Subcutaneous adipose tissue (tissue), 4 donors: ENCODE data around the gene DBN1. TPM values are rescaled to one million over a fixed set of nuclear protein-coding genes. Genes with fewer than 3 reads are reported as not detected.

Source experiments
- total RNA-seq, 4 donors: library from RNA; depleted of rRNA; stranded (reverse); fragments of >200 nt; gene quantifications; one replicate each; pipeline ENCODE4 v1.1.0, GENCODE V29; 2016
- TF ChIP-seq, protein P1 (sequence below): fragments of 450-650 bp; IDR thresholded peaks from one replicate; pipeline ENCODE4 v1.5.1; 2016; ENCODE audit warnings: low read depth, mild to moderate bottlenecking, control low read depth, antibody characterized with exemption, moderate library complexity

DBN1 gene
- total RNA-seq, 4 donors from 2014 or later: 25.2 to 50.9 (median 37.6) TPM

DNA sequence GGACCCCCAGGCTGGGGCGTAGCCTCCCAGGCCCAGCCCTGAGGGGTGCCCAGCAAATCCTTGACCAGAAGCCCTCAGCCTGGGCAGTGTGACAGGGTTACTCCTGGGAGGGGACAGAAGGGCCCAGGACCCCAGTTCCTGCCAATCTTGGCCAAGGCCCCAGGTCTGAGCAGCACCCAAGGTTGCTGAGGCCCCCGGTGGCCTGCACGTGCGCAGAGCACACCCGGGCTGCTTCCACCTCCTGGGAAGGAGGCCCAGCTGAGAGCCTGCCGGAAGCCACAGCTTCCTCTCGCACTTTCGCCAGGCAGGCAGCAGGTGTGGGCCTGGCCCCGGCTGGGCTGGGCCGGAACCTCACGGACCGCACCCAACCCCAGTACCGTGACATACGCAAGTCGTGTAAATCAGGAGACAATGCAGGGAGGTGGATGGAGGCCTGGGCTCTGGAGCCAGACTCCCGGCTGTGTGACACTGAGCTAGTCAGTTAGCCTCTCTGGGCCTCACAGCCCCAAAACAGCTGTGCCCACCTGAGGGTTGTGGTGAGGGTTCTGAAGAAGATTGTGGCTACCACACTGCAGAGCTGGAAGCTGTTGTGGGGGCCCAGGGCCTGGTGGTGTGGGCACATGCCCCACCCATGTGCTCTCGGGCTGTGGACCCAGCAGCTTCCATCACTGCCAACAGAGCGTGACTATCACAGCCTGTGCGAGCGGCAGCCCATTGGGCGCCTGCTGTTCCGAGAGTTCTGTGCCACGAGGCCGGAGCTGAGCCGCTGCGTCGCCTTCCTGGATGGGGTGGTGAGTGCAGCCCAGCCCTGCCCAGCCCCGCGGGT lies 41.9 kb downstream of the DBN1 start:
- TF ChIP-seq, protein P1, sequence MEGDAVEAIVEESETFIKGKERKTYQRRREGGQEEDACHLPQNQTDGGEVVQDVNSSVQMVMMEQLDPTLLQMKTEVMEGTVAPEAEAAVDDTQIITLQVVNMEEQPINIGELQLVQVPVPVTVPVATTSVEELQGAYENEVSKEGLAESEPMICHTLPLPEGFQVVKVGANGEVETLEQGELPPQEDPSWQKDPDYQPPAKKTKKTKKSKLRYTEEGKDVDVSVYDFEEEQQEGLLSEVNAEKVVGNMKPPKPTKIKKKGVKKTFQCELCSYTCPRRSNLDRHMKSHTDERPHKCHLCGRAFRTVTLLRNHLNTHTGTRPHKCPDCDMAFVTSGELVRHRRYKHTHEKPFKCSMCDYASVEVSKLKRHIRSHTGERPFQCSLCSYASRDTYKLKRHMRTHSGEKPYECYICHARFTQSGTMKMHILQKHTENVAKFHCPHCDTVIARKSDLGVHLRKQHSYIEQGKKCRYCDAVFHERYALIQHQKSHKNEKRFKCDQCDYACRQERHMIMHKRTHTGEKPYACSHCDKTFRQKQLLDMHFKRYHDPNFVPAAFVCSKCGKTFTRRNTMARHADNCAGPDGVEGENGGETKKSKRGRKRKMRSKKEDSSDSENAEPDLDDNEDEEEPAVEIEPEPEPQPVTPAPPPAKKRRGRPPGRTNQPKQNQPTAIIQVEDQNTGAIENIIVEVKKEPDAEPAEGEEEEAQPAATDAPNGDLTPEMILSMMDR: no peak

DNA sequence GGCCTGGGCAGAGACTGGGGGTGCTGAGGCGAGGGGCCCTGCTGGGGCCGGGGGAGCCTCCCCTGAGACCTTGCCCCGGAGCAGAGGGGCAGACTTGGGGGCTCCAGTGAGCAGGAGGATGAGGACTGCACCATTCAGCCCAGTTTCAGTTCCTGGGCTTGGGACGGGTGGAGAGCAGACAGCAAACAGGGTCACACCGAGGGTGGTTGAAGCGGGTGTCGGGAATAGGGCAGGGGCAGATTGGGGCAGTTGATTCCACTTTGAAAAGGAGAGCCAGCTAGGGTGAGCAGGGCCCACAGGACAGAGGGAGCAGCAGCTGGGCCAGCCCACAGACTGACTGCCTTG lies 42.5 kb downstream of the DBN1 start:
- TF ChIP-seq, protein P1: no peak

DNA sequence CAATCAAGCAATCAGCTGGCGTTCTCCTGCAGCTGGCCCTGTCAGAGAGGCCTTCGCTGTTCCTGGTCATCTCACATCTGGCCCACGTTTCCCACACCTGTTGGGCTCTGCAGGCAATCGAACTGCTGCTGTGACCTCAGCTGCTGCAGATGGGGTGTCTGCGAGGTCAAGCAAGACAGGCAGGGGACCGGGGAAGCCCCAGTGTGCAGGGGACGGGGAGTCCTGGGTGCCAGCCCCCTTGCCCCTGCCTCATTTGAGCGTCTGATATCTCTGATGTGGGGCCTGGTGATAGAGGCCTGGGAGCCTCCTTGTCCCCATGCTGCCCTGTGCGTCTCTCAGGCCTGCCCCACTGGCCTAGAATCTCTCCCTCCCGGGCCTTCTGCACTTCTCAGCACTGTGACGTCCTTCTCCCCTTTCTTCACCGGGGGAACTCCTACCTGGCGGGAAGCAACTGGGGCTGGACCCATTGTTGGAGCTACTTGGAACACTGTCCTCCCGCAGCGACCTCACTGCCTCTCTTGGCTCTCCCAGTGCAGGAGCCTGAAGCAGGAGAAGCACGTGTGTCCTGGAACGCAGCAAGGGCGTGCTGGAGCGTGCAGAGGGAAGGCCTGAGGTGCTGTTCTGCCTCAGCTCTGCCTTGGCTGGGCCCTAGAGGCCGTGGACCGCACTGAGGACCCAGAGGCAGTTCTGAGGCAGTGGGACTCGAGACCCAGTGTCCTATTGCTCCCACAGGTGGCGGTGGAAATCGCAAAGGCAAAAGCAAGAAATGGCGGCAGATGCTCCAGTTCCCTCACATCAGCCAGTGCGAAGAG lies 43.1 kb downstream of the DBN1 start:
- TF ChIP-seq, protein P1: no peak

DNA sequence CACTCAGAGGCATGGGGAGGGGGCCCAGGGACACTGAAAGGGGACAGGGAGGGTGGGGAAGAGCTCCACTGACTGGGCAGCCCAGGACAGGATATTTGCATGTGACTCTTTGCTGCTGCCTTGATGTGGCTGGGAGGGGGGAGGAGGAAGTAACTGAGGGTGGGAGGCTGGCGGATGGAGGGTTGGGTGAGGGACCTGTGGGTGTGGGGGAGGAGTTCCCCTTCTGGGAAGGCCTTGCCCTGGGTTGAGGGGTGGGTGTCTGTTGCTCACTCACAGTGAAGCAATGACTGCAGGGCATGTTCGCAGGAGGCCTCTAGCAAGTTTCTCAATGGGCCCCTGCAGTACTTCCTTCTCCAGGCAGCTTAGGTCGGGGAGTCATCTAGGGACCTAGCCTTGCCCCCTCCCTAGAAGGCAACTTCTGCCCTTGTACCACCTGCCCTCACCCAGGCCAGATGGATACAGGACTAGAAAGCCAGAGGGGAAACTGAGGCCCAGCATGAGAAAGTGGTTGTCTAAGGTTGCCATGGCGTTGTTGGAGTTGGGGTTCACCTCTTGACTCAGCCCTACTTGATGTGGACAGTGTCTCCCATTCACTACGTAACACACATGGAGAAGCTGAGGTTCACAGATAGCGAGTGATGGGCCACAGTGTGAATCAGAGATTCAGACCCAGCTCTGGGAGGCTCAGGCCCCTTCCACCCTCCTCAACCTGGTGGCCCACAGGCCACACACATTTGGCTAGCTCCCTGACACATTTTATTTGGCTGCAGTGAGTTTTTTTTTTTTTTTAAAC lies 44.0 kb downstream of the DBN1 start:
- TF ChIP-seq, protein P1: no peak

DNA sequence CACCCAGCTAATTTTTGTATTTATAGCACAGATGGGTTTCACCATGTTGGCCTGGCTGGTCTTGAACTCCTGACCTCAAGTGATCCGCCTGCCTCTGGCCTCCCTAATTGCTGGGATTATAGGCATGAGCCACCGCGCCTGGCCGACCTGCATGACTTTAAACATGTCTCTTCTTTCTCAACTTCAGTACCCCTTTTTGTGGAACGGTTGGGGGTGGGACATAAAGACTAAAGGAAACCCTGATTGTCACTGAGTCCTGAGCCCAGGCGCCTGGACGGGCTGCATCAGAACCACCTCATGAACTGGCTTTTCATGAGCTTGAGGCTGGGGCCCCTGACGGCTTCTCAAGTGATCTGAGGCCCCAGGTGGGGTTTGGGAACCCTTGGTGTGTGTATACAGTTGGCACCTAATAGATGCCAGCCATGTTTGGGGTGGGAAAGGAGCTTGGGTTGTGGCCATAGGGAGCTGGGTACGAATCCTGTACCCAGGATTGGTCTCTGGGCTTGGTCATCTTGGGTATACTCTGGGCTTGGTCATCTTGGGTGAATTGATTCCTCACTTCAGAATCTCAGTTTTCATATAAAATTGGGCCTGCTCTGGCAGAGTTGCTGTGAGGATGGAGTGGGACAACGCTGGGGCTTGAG lies 44.7 kb downstream of the DBN1 start:
- TF ChIP-seq, protein P1: no peak

DNA sequence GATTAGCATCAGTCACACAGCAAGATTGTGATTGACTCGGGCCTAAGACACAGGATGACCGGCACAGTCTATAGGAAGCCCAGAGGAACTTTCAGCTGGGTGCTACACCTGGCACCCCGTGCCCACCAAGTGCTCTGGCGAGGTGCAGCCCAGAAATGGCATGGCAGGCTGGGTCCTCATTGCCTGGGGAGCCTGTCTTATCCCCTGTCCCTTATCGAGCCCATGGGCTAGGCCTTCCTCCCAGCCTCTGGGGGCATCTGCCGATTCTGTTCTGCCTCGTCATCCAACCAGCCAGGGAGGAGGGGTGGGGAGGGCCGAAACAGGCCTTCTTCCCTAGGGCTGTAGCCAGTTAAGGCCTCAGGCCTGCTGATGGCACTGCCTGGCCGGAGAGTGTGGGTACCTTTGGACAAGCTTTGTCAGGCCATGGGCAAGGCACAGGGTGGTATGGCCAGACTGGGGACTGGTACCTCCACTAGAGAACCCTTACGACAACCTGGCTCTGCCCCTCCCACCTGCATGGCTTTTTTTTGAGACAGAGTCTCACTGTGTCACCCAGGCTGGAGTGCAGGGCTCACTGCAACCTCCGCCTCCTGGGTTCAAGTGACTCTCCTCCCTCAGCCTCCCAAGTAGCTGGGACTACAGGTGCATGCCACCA lies 45.4 kb downstream of the DBN1 start:
- TF ChIP-seq, protein P1: no peak
